Retina (tissue), 1 donor: Measurements from ENCODE around the gene C4BPB.

Experiments used
- DNase-seq: peaks from one replicate; pipeline ENCODE4 v3.0.0-alpha.2; 2016

Gene C4BPB

DNA sequence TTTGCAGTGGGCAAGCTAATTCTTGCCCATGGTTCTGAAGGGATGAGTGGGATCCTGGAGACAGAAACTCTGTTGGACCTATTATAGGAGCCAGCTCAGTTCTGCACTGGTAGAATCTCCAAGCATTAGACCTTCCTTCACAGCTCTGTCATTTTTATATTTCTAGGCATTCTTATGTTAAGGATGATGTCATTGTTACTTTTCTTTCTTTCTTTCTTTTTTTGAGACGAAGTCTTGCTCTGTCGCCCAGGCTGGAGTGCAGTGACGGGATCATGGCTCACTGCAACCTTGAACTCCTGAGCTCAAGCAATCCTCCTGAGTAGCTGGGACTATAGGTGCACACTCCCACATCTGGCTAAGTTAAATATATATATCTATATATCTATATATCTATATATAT lies 28.1 kb upstream of the C4BPB start:
- no peak for DNase-seq

DNA sequence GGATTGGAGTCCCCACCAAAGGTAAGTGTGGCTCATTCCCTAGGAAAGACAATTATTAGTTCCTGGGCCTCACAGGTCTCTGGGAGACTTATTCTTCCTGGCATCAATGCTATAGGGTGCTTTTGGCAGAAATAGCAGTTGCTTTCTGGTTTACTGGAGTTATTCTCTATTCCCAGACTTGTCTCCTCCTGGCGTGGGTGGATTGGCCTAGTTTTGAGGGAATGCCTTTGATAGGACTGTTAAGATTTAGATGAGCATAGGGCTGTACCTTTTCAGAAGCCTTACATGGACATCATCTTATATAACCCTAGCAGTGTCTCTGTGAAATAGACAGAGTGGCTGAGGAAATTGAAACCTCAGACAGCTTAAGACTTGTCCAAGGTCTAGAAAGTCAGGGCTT lies 26.6 kb upstream of the C4BPB start:
- DNase-seq, result no peak

DNA sequence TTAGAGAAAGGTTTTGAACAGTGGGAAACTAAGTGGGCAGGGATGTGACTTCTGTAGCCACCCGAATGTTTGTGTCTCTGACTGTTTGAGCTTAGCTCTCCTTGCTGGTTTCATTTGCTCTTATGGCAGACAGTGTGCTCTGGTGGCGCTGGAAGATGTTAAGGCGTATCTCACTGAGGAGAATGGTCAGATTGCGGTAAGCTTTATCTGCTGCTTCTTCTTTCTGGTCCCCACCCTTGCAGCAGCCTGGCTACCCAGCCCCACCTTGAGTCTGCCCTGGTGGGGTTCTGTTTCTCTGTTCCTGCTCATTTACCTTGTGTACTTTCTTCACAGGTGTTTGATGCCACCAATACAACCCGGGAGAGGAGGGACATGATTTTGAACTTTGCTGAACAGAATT lies 25.6 kb upstream of the C4BPB start:
- DNase-seq, result no peak

DNA sequence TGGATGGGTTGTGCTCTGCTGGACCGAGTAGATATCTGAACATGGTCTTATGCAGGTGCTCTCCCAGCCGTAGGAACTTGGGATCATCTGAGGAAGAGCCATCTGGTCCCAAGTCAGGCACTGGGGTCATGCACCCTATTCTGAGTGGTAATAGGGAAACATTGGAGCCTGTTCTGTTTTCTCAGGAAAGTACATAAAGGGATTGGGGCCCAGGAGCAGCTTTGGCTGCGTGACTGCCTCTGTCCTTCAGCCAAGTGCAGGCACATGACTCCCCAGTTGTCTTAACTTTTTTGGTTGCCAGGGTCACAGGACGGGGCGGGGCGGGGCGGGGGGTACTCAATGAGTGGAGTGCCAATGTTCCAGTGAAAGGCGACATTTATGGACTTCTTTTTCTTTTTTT lies 24.1 kb upstream of the C4BPB start:
- no peak for DNase-seq

DNA sequence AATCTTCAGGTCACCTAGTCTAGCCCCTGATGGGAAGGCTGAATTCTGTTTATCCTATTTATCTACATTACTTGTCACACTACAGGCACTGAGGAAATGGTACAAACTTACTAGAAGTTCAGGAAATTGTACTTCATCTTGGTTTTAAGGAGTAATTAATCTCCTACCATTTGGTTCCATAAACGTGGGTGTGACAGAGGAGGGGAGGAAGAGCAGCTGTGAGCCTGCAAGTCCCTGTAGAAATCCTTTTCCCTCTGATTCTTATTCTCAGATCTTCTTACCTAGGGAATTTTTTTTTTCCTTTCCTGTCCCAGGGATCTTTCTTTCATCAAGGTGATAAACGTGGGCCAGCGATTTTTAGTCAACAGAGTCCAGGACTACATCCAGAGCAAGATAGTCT lies 21.5 kb upstream of the C4BPB start:
- no peak for DNase-seq

DNA sequence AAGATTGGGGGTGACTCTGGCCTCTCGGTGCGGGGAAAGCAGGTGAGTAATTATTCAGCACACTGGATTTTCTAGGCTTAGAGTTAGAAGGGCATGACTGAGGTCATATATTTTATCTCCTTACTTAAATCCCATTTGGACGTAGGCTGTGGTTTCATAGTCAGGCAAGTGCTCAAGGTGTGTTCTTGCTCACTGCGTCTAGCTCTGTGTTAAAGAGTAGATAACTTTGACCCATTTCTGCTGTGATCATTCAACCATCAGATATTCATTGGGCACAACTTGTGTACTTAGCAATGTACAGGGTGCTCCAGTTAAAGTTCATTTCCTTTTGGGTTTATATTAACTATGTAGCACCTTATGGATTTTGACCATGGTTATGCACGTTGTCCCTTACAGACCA lies 21.0 kb upstream of the C4BPB start:
- no peak for DNase-seq

DNA sequence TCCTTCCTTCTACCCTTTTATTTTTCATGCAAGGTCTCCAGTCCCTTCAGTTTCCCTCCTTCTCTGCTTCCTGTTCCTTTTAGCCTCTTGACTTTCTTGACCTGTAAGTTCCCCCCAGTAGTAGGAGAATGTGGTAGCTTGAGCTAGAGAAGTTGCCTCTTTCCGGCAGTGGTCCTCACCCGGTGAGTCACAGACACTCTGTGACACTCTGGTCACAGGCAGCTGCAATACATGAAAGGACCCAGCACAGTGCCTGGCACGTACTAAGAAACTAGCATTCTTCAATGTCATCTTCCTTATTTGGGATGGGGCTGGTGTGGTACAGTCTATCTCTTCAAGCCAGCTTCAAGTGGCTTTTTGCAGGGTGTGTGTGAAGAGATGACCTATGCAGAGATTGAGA lies 19.6 kb upstream of the C4BPB start:
- DNase-seq, result no peak

DNA sequence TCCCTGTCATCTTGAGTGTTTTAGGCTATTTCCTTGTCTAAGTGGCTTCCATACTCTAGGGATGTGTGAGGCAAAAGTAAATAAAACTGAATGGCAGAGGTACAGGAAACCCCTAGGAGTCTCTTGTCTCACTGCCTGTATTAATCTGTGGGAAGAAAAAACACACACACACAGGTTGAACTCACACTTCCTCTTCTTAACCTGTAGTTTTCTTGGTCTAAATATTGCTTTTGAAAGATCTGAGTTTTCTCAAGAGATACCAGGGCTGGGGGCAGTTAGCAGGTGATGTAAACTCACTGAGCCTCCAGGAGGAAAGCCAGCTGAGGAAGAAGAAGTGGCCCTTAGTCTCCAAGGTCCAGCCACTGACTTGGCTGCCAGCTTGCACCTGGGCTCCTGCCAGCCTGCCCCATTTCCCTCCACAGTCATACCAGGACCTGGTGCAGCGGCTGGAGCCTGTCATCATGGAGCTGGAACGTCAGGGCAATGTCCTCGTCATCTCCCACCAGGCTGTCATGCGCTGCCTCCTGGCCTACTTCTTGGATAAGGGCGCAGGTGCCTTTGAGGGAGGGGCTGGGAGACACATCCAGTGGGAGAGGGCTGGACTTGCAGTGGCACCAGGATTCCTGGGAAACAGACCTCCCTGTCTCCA lies 18.7 kb upstream of the C4BPB start:
- no peak for DNase-seq

DNA sequence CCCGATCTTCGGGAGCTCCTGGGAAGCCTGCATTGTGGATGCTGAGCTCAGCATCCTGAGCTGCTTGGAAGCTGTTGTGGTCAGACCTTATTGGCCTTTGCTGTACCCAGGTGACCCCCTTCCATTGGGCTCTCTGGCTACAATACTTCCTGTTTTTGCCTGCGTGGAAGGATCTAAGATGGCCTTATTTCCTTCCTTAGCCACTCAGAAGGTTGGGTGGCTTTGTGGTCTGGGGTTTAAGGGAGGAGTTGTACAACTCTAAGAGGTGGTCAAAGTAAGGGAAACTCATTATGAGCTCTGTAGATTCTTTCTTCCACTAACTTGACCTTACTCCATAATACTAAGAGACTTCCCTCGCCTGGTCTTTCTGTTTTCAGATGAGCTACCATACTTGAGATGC lies 17.8 kb upstream of the C4BPB start:
- no peak for DNase-seq

DNA sequence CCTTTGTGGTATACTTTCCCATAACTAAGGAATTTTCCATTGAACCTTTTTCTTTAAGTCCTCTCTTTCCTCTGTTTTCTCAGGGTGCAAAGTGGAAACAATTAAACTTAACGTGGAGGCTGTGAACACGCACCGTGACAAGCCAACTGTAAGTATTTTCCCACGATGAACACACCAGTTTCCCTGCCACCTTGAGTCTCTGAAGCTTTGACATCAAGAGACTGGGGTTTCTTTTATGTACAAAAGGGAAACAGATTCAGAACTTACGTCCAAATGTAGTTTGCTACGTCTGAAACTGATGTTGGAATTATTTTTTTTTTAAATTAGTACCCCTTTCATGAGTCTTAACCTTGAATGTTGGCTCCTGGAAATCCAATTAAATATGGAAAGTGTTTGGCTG lies 17.2 kb upstream of the C4BPB start:
- no peak for DNase-seq

DNA sequence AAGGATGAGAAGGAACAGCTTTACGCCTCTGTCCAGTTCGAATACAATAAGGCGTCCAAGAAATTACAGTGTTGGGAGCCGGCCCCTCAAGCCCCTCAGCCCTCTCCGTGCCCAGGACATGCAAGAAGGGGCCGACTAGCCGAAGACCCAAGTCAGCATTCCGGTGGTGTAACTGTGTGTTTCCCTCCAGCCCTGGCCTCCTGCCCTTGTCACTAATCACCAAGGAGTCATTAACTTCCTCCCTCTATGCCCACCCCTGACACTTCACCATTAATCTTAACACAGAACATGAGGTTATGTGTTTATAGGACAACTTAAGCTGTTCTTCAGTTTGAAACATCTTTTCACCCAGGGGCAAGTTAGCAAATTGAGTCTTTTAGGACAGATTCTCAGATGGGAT lies 16.4 kb upstream of the C4BPB start:
- no peak for DNase-seq

DNA sequence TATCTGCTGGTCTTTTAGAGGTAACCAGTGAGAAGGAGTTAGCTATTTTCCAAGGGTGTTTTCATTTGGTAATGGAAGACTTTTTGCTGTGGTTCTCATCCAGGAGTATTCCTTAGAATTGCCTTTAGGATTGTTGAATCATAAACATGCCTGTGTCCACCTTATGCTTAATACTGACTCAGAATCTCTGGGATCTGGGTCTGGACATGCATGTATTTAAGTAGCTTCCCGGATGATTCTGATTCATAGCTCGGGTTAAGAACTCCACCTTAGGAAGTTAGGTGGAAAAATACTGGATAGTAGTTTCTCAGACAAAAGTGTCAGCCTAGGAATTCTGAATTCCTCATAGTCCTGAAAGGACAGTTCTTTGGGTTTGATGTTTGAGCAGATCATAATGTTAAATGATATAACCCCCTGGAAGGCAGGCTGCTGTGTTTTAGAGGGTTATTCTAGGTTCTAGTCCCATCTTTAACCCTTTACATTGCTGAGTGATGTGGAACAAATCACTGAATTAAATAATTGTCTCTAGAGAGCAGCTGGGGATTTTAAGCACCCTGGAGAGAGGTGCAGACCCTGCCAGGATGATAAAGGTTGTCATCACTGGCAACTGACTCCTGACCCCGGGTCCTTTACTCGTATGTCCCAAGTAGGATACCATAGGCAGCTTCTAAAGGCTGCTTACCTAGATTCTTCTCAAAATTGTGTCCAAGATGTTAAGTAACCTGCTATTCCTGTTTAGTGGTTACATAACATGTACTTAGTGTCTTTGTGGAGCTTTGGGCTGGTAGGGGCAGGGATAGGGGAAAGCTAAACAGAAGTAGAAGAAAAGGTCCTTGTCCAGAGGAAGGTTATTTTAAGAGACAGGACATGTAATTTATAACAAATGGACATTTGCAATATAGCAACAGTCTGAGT lies 14.5 kb upstream of the C4BPB start:
- no peak for DNase-seq

DNA sequence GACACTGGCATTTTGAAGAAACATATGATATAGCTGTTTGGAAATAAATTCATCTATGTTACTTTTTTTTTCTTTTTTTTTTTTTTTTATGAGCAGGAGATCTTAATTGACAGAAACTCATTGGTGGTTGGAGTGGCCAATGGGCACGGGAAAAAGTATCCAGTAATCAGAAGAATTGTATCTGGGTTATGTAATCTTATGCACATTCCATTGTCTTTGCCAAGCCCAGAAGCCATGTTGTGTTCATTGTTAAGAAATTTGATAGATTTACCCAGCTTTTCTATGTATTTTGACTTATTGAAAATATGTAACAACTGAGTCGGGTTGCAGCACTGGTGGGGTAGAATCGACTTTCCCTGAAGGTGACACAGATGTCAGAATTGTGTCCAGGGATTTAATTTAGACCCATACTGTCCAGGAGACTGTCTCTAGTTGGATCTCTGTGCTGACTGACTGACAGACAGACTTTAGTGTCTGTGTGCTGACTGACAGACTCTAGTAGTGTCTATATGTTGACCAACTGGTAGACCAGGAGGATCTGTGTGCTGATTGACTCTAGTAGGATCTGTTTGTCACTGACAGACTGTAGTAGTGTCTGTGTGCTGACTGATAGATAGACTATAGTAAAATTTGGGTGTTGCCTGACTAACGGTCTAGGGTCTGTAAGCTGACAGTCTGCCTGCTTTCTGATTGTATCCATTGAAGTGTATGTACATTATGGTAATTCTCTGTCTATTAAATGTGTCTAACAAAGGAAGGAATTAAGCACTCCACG lies 12.3 kb upstream of the C4BPB start:
- no peak for DNase-seq

DNA sequence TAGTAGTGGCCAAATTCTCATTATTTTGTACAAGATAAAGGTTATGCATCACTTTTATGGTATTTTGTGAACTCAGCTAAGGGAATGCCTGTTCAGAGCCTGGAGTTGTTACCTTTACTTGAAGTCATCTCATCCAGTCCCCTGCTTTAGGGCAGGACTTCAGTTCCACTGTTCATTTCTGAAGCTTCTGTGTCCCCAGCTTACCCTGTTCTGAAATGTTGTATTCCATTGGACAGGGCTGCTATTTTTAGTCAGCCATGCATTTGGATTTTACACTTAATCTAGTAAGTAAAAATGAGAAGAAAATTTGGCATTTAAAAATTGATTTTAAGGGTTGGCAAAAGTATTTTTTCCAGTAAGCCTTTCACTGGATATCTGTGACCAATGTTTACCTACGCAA lies 11.6 kb upstream of the C4BPB start:
- DNase-seq, result no peak

DNA sequence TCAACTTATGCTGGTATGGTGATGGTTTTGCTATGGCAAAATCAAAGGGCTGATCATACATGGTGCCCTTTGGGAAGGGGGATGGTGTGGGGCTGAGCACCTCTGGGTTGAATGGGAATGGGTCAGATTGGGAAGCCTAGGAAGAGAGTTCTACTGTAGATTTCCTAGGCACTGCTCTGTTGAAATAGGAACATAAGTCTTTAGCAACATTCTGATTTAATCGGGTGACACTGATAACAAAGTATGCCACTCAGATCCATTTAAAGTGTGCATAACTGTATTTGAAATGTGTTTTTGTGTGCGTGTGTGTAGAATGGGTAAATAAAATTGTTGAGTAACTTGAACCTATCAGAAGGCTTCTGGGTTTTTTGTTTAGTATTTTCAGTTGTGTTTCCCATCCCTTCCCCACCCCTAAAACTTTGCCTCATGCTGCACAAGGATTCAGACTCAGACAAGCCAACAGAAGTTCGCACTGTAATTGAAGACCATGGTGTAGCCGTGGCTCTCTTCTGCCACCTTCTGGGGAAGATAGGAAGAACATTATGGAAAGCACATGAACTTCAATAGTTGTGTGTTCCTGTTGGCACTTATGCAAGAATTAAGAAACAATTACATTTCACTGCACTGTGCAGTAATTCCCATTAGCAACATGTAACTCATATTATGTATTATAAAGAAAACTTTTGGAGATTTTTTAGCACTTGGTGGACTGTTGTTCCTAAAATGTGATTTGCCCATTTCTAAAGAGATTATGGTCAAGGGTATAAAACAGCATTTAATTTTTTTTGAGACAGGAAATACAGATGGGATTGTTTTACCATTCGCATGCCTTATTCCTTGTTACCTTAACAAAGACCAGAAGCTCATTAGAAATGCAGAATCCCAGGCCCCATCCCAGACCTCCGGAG lies 10.9 kb upstream of the C4BPB start:
- DNase-seq, result peak; percentile 56

DNA sequence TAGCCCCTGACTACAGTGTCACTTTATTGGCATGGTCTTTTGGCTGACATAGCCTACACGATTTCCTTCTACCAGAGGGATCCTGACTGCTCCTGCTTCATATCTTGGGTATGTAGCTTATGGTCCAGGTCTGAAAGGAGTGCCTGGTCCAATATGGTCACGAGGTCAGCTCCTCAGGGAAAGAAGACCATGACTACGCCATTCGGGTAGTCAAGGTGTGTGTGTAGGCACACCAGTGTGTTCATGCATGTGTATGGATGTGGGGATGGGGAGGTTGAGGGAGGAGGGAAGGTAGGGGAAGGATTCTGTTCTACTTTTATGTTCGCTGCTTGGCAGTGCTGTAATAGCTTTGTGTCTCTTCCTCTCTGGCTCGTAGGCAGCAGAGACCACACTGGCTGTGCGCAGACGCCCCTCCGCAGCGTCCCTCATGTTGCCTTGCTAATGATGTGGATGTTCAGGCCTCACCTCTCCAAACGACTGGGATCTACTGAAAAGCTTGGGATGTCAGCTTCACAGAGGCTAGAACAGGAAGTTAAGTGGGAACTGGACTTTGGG lies 10.0 kb upstream of the C4BPB start:
- no peak for DNase-seq

DNA sequence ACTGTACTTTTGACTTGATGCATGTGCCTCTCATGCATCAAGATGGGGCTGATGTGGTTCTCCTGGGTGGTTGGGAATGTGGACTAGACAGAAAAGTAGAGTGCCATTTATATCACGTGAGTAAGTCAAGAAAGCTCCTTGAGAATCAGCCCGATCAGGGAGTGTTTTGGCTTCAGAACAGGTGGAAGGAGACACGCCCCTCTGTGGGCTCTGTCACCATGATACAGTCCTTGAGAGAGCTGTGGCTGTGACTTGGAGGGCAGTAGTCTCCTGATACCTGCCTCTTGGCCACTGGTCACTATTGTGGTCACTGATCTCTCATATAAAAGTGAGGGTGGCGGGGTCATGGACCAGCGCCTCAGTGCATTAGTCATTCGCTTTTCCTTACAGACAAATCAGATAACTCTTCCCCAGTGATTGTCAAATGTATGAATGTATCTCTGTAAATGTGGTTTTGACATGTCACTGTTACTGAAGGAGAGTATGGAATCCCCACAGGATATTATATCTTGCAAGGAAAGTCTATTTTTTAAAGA lies 8.9 kb upstream of the C4BPB start:
- DNase-seq, result no peak

DNA sequence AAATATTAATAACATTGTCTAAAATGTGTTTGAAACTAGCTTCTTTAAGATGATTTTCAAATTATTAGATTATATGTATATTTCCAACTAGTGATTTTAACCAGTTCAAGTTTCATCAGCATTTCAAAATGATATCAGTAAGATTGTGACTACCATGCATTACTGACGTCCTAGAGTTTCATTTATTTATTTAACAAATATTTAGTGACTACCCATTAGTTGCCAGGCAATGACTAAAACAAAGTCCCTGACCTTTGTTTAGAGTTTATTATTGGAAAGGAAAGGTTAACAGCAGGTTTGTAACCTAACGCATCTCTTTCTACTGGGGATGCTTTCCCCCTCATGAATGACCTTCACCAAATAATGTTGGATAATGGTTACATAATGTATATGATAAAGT lies 7.6 kb upstream of the C4BPB start:
- no peak for DNase-seq

DNA sequence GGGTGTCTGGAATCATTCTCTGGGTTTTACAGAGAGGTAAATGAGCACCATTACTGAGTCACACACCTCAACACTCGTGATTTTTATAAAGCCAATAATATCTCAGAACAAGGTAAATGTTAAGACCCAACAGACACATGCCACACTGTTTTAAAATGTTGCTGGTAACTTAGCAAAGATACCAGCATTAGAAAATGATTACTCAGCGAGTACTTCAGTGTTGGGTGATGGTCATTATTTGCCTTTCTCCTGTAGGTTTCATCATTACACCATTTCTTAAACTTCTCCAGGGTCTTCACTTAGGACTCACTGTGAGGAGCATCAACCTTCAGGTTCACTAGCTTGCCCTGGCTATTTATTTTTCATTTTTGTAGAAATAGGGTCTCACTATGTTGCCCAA lies 6.9 kb upstream of the C4BPB start:
- no peak for DNase-seq

DNA sequence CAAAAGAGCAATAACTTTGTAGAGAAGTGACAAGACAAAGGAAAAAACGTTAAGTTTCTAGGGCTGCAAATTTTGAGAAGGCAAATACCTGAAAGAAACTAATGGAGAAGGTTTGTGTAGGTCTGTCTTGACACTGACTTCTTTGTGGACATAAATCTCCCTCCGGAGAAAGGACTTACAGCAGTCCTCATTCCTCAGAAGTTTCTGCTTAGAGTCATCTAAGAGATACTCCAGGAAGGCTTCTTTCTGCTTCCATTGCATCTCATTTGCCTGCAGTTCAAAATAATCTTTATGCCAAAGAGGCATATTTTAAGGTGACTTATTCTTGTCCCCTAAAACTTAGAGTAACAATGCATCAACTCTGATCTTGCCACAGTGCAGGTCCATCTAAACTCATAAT lies 4.4 kb upstream of the C4BPB start:
- no peak for DNase-seq

DNA sequence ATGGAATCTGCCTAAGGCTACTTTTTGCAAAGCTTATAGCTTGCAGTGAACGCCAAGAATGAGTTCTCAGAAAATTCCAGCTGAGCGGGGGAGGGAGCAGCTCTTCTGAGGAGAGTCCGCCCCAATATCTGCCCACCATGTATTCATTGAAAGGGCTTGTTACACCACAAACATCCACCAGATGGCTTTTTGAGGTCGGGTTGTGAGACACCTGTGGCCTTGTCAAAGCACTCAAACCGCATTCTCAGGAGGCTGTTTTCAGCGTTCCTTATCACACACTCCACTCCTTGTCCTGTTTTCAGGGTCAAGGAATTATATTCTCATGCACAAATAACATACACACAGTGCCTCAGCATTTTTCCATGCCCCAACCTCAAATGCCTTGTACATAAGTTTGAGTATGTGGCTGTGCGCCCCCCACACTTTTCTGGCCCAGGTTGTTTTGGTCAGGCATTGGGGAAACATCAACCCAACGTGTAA lies 3.9 kb upstream of the C4BPB start:
- peak; percentile 61 for DNase-seq

DNA sequence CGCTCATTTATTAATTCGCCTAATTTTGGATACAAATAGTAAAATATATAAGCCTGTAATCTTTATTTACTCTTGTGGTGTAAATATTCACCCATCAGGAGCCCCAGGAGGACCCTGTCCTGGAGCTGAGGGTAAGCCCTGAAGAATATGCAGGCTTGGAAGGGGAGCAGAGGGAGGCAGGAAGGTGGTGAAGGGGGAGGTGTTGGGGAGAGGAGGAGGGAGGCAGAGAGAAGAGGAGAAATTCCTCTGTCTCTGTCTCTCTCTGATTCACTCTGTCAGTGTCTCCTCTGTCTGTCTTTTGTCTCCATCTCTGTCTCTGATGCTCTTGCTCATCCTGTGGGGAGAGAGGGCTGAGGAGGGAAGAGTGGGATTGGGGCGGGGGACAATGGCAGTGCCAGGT lies 2.8 kb upstream of the C4BPB start:
- DNase-seq, result no peak
